ENCODE measurements around the gene POU2AF3.

GRCh38 chr11:111264646-111265045 is 33.7 kb upstream of the POU2AF3 start:
- TF ChIP-seq, protein P1, sequence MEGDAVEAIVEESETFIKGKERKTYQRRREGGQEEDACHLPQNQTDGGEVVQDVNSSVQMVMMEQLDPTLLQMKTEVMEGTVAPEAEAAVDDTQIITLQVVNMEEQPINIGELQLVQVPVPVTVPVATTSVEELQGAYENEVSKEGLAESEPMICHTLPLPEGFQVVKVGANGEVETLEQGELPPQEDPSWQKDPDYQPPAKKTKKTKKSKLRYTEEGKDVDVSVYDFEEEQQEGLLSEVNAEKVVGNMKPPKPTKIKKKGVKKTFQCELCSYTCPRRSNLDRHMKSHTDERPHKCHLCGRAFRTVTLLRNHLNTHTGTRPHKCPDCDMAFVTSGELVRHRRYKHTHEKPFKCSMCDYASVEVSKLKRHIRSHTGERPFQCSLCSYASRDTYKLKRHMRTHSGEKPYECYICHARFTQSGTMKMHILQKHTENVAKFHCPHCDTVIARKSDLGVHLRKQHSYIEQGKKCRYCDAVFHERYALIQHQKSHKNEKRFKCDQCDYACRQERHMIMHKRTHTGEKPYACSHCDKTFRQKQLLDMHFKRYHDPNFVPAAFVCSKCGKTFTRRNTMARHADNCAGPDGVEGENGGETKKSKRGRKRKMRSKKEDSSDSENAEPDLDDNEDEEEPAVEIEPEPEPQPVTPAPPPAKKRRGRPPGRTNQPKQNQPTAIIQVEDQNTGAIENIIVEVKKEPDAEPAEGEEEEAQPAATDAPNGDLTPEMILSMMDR (IDR thresholded peaks at IDR 0.05): no peak
- no peak for TF ChIP-seq EZH2phosphoT487 (IDR thresholded peaks at IDR 0.05; ENCODE audit: borderline replicate concordance, low read depth)

Measured in SK-N-SH (cell line).